HEK293 (cell line): ENCODE results near the gene CTSZ.

Source experiments
- CTCF ChIA-PET: fragments of 350-600 bp; formaldehyde crosslinking; extraction: SDS; loops from one replicate; lab custom pipeline; 2021; ENCODE audit warnings: antibody characterized with exemption; lab: Yijun Ruan, JAX
- POLR2A ChIA-PET: fragments of 300-600 bp; formaldehyde crosslinking; extraction: SDS; loops from one replicate; lab custom pipeline; 2020; ENCODE audit warnings: antibody characterized with exemption, inconsistent platforms; lab: Yijun Ruan, JAX
- H3K27ac ChIP-seq: fragments of 200-500 bp; sonication (Bioruptor generic); 2 replicates; pipeline ENCODE4 v1.5.1; 2014; ENCODE audit warnings: low read depth, low read length, control low read depth, inconsistent platforms; ENCODE audit errors: extremely low read depth
- H3K36me3 ChIP-seq, 2 experiments: fragments of 200-500 bp in 1 of 2; sonication (Bioruptor generic) in 1 of 2; 1 replicate in 1 of 2; 2 replicates in 1 of 2; pipeline ENCODE4 v1.5.1; 2014 to 2017; ENCODE audit warnings: inconsistent platforms in 2 of 2, low read length in 2 of 2; ENCODE audit not compliant: control insufficient read depth in 2 of 2, insufficient read depth in 1 of 2
- H3K4me1 ChIP-seq: fragments of 200-500 bp; sonication (Bioruptor generic); 2 replicates; pipeline ENCODE4 v1.5.1; 2014; ENCODE audit warnings: mild to moderate bottlenecking, low read length, inconsistent platforms; ENCODE audit not compliant: control insufficient read depth, insufficient read depth
- H3K4me3 ChIP-seq: 2 replicates; pipeline ENCODE4 v1.5.1; 2011; ENCODE audit warnings: low read depth, mild to moderate bottlenecking, control low read depth, low read length, moderate library complexity
- H3K9me3 ChIP-seq: fragments of 200-500 bp; sonication (Bioruptor generic); 2 replicates; pipeline ENCODE4 v1.5.1; 2014; ENCODE audit warnings: low read depth, low read length, inconsistent platforms; ENCODE audit not compliant: control insufficient read depth, insufficient read depth
- EGR2 ChIP-seq: fragments of 450-650 bp; formaldehyde crosslinking; IDR thresholded peaks from 2 replicates; pipeline ENCODE4 v1.5.1; 2016; ENCODE audit warnings: low read depth, missing biosample characterization, missing genetic modification characterization
- GFI1B ChIP-seq: fragments of 450-650 bp; formaldehyde crosslinking; IDR thresholded peaks from 2 replicates; pipeline ENCODE4 v1.5.1; 2016; ENCODE audit warnings: missing biosample characterization, missing genetic modification characterization
- KLF8 ChIP-seq: fragments of 450-650 bp; formaldehyde crosslinking; IDR thresholded peaks from 2 replicates; pipeline ENCODE4 v1.5.1; 2016; ENCODE audit warnings: missing biosample characterization, missing genetic modification characterization
- MEIS1 ChIP-seq: sonication (generic); formaldehyde crosslinking; IDR thresholded peaks from 2 replicates; pipeline ENCODE4 v1.8.1; 2022; ENCODE audit warnings: missing genetic modification reagents, mild to moderate bottlenecking, borderline replicate concordance
- SP2 ChIP-seq: fragments of 450-650 bp; formaldehyde crosslinking; IDR thresholded peaks from 2 replicates; pipeline ENCODE4 v1.5.1; 2016; ENCODE audit warnings: missing biosample characterization, missing genetic modification characterization
- YY1 ChIP-seq: fragments of 450-650 bp; formaldehyde crosslinking; IDR thresholded peaks from 2 replicates; pipeline ENCODE4 v1.5.1; 2018; ENCODE audit warnings: missing biosample characterization, missing genetic modification characterization
- ZFP3 ChIP-seq: fragments of 450-650 bp; formaldehyde crosslinking; IDR thresholded peaks from 2 replicates; pipeline ENCODE4 v1.5.1; 2016; ENCODE audit warnings: low read depth, missing biosample characterization, missing genetic modification characterization
- ZNF19 ChIP-seq: fragments of 450-650 bp; formaldehyde crosslinking; IDR thresholded peaks from 2 replicates; pipeline ENCODE4; 2016; ENCODE audit warnings: missing biosample characterization, missing genetic modification characterization, low read depth
- ZNF274 ChIP-seq, 2 experiments: fragments of 200-500 bp in 1 of 2; fragments of 450-650 bp in 1 of 2; sonication (Bioruptor generic) in 1 of 2; formaldehyde crosslinking in 1 of 2; IDR thresholded peaks; 2 replicates each; pipeline versions ENCODE4 v1.5.1 to v1.6.1; 2014 to 2016; ENCODE audit warnings: borderline replicate concordance in 1 of 2, inconsistent platforms in 1 of 2, low read length in 1 of 2, missing biosample characterization in 1 of 2, missing genetic modification characterization in 1 of 2
- ZNF280C ChIP-seq: fragments of 450-650 bp; formaldehyde crosslinking; IDR thresholded peaks from 2 replicates; pipeline ENCODE4 v1.5.1; 2016; ENCODE audit warnings: missing biosample characterization, missing genetic modification characterization
- ZNF488 ChIP-seq: fragments of 450-650 bp; formaldehyde crosslinking; IDR thresholded peaks from 2 replicates; pipeline ENCODE4 v1.5.1; 2016; ENCODE audit warnings: missing biosample characterization, missing genetic modification characterization
- ZNF544 ChIP-seq: fragments of 450-650 bp; formaldehyde crosslinking; IDR thresholded peaks from 2 replicates; pipeline ENCODE4 v1.5.0; 2017; ENCODE audit warnings: missing biosample characterization, missing genetic modification characterization
- ZNF561 ChIP-seq: fragments of 450-650 bp; IDR thresholded peaks from 2 replicates; pipeline ENCODE4 v1.5.1; 2018; ENCODE audit warnings: missing biosample characterization, missing genetic modification characterization, borderline replicate concordance
- ZNF600 ChIP-seq: fragments of 450-650 bp; formaldehyde crosslinking; IDR thresholded peaks from 2 replicates; pipeline ENCODE4 v1.5.1; 2016; ENCODE audit warnings: missing biosample characterization, missing genetic modification characterization
- ZNF626 ChIP-seq: fragments of 450-650 bp; sonication (Bioruptor Pico); formaldehyde crosslinking; IDR thresholded peaks from 2 replicates; pipeline ENCODE4 v1.5.1; 2018; ENCODE audit warnings: missing biosample characterization, missing genetic modification characterization, inconsistent platforms
- ZNF677 ChIP-seq: fragments of 450-650 bp; IDR thresholded peaks from 2 replicates; pipeline ENCODE4 v1.5.0; 2018; ENCODE audit warnings: missing biosample characterization, mild to moderate bottlenecking, missing genetic modification characterization, moderate library complexity
- ZNF768 ChIP-seq: fragments of 450-650 bp; formaldehyde crosslinking; IDR thresholded peaks from 2 replicates; pipeline ENCODE4 v1.5.1; 2018; ENCODE audit warnings: missing biosample characterization, mild to moderate bottlenecking, missing genetic modification characterization
- TF ChIP-seq, protein P1 (sequence below): fragments of 450-650 bp; formaldehyde crosslinking; conservative IDR thresholded peaks from 2 replicates; pipeline ENCODE4 v1.5.1; 2016; ENCODE audit warnings: low read depth, missing biosample characterization, missing genetic modification characterization
- TF ChIP-seq, protein P2 (sequence below): fragments of 450-650 bp; formaldehyde crosslinking; IDR thresholded peaks from 2 replicates; pipeline ENCODE4 v1.5.1; 2016; ENCODE audit warnings: missing biosample characterization, missing genetic modification characterization

The CTSZ gene

GRCh38 chr20:58959652-58960051 lies 47.4 kb downstream of the CTSZ start:
- ChIA-PET CTCF (interaction anchor here (0.8 kb wide), 2 partner anchors 12 to 445 kb away, joined by 3 read pairs; no protein-coding TSS in a partner anchor), POLR2A (no interaction called here)
- H3K27ac ChIP-seq, result no peak overlapping the region
- H3K4me1 ChIP-seq, result no peaks in the 10 kb centered on the region
- H3K9me3 ChIP-seq, result no peaks in the 10 kb centered on the region
- TF ChIP-seq ZNF280C (tag by site-specific recombination), result no peak
- no peak for TF ChIP-seq MEIS1
- no peak for TF ChIP-seq ZNF274 (IDR thresholded peaks at IDR 0.05; ENCODE audit: low read length)
- TF ChIP-seq ZNF274 (tag by site-specific recombination; IDR thresholded peaks at IDR 0.05; ENCODE audit: borderline replicate concordance), result no peak
- TF ChIP-seq EGR2, result no peak
- TF ChIP-seq ZNF19 (tag by site-specific recombination), result no peak
- no peak for TF ChIP-seq ZNF544 (tag by site-specific recombination)
- TF ChIP-seq YY1 (tag by site-specific recombination), result no peak
- no peak overlapping the region for H3K4me3 ChIP-seq
- H3K36me3 ChIP-seq, result no peaks in the 10 kb centered on the region

GRCh38 chr20:58956078-58956477 lies 51.0 kb downstream of the CTSZ start:
- H3K4me1 ChIP-seq, result no peaks in the 10 kb centered on the region
- no peaks in the 10 kb centered on the region for H3K9me3 ChIP-seq
- no peaks in the 10 kb centered on the region for H3K36me3 ChIP-seq
- TF ChIP-seq ZNF488 (no peak), ZFP3 (tag by site-specific recombination) (no peak), ZNF626 (tag by site-specific recombination) (no peak), ZNF600 (no peak), SP2 (no peak), GFI1B (no peak), ZNF677 (tag by site-specific recombination) (no peak), KLF8 (tag by site-specific recombination) (no peak), ZNF280C (tag by site-specific recombination) (no peak), ZNF768 (tag by site-specific recombination) (no peak), YY1 (tag by site-specific recombination) (no peak), ZNF561 (tag by site-specific recombination) (no peak)
- TF ChIP-seq, protein P1, sequence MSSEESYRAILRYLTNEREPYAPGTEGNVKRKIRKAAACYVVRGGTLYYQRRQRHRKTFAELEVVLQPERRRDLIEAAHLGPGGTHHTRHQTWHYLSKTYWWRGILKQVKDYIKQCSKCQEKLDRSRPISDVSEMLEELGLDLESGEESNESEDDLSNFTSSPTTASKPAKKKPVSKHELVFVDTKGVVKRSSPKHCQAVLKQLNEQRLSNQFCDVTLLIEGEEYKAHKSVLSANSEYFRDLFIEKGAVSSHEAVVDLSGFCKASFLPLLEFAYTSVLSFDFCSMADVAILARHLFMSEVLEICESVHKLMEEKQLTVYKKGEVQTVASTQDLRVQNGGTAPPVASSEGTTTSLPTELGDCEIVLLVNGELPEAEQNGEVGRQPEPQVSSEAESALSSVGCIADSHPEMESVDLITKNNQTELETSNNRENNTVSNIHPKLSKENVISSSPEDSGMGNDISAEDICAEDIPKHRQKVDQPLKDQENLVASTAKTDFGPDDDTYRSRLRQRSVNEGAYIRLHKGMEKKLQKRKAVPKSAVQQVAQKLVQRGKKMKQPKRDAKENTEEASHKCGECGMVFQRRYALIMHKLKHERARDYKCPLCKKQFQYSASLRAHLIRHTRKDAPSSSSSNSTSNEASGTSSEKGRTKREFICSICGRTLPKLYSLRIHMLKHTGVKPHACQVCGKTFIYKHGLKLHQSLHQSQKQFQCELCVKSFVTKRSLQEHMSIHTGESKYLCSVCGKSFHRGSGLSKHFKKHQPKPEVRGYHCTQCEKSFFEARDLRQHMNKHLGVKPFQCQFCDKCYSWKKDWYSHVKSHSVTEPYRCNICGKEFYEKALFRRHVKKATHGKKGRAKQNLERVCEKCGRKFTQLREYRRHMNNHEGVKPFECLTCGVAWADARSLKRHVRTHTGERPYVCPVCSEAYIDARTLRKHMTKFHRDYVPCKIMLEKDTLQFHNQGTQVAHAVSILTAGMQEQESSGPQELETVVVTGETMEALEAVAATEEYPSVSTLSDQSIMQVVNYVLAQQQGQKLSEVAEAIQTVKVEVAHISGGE (tag by site-specific recombination), result no peak
- TF ChIP-seq, protein P2, sequence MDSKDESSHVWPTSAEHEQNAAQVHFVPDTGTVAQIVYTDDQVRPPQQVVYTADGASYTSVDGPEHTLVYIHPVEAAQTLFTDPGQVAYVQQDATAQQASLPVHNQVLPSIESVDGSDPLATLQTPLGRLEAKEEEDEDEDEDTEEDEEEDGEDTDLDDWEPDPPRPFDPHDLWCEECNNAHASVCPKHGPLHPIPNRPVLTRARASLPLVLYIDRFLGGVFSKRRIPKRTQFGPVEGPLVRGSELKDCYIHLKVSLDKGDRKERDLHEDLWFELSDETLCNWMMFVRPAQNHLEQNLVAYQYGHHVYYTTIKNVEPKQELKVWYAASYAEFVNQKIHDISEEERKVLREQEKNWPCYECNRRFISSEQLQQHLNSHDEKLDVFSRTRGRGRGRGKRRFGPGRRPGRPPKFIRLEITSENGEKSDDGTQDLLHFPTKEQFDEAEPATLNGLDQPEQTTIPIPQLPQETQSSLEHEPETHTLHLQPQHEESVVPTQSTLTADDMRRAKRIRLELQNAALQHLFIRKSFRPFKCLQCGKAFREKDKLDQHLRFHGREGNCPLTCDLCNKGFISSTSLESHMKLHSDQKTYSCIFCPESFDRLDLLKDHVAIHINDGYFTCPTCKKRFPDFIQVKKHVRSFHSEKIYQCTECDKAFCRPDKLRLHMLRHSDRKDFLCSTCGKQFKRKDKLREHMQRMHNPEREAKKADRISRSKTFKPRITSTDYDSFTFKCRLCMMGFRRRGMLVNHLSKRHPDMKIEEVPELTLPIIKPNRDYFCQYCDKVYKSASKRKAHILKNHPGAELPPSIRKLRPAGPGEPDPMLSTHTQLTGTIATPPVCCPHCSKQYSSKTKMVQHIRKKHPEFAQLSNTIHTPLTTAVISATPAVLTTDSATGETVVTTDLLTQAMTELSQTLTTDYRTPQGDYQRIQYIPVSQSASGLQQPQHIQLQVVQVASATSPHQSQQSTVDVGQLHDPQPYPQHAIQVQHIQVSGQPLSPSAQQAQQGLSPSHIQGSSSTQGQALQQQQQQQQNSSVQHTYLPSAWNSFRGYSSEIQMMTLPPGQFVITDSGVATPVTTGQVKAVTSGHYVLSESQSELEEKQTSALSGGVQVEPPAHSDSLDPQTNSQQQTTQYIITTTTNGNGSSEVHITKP (tag by site-specific recombination), result no peak
- no peak overlapping the region for H3K4me3 ChIP-seq
- POLR2A ChIA-PET, result no interaction called here
- CTCF ChIA-PET, result interaction anchor here (0.7 kb wide), 1 partner anchor 16 kb away, joined by 3 read pairs; no protein-coding TSS in a partner anchor
- H3K27ac ChIP-seq, result no peak overlapping the region
